Measurements from ENCODE around the gene APOB.

The APOB gene

GRCh38 chr2:21017748-21018276 is 26.1 kb downstream of the APOB start:
- no peak for DNase-seq

- DNase-seq: no peak
Observed at GRCh38 chr2:21015281-21015645, 28.6 kb downstream of the APOB start.

- no peak for DNase-seq
Observed at GRCh38 chr2:21014364-21015280, 29.3 kb downstream of the APOB start.

- no peak for DNase-seq
Observed at GRCh38 chr2:21013043-21013816, 30.6 kb downstream of the APOB start.

- no peak for DNase-seq
Observed at GRCh38 chr2:21012557-21012937, 31.3 kb downstream of the APOB start.

- DNase-seq: no peak
Observed at GRCh38 chr2:21011876-21012556, 31.9 kb downstream of the APOB start.

- DNase-seq: no peak
Observed at GRCh38 chr2:21011453-21011852, 32.4 kb downstream of the APOB start.

GRCh38 chr2:21010813-21011439 is 32.9 kb downstream of the APOB start:
- no peak for DNase-seq

- DNase-seq: no peak
Observed at GRCh38 chr2:21009662-21010225, 34.1 kb downstream of the APOB start.

- no peak for DNase-seq
Observed at GRCh38 chr2:21008790-21009661, 34.8 kb downstream of the APOB start.

GRCh38 chr2:21008014-21008789 is 35.7 kb downstream of the APOB start:
- DNase-seq: no peak

- no peak for DNase-seq
Observed at GRCh38 chr2:21007129-21008013, 36.5 kb downstream of the APOB start.

- DNase-seq: no peak
Observed at GRCh38 chr2:21006423-21007128, 37.3 kb downstream of the APOB start.

GRCh38 chr2:21005700-21006422 is 38.0 kb downstream of the APOB start:
- no peak for DNase-seq

- no peak for DNase-seq
Observed at GRCh38 chr2:21005111-21005699, 38.7 kb downstream of the APOB start.

- no peak for DNase-seq
Observed at GRCh38 chr2:21004181-21004572, 39.7 kb downstream of the APOB start.

GRCh38 chr2:21003572-21004180 is 40.2 kb downstream of the APOB start:
- no peak for DNase-seq
